SK-N-SH (cell line): ENCODE measurements around the gene BMP2K. TPM values are rescaled to one million over a fixed set of nuclear protein-coding genes. Genes with fewer than 3 reads are reported as not detected.

Source experiments
- CTCF ChIA-PET: fragments of 300-600, 350-600 bp; formaldehyde crosslinking; extraction: SDS; loops from one replicate; lab custom pipeline; 2021; lab: Yijun Ruan, JAX
- POLR2A ChIA-PET: fragments of 350-600 bp; sonication (Branson Sonifier 250); formaldehyde crosslinking; extraction: SDS; loops from one replicate; lab custom pipeline; 2020; ENCODE audit warnings: antibody characterized with exemption, inconsistent platforms; lab: Yijun Ruan, JAX
- DNase-seq: peaks from one replicate; pipeline ENCODE4 v3.0.0; 2012
- H2AFZ ChIP-seq: fragments of 200-600 bp; sonication (generic); 2 replicates; pipeline ENCODE4 v1.8.1; 2016; ENCODE audit warnings: antibody characterized with exemption, mild to moderate bottlenecking, low read depth
- H3F3A ChIP-seq: fragments of 200-600 bp; sonication (generic); replicated peaks from 2 replicates; pipeline ENCODE3; 2016; ENCODE audit warnings: antibody characterized with exemption, mild to moderate bottlenecking; ENCODE audit not compliant: insufficient read depth
- H3K27ac ChIP-seq, 2 experiments: fragments of 200-500 bp in 1 of 2; fragments of 200-600 bp in 1 of 2; sonication (Bioruptor generic) in 1 of 2; sonication (generic), shearing (Covaris generic) in 1 of 2; 2 replicates each; pipeline versions ENCODE4 v1.5.1 to v1.6.1; 2014 to 2016; ENCODE audit warnings: low read depth in 2 of 2, inconsistent platforms in 1 of 2, low read length in 1 of 2, mild to moderate bottlenecking in 1 of 2, mixed read lengths in 1 of 2
- H3K27me3 ChIP-seq: fragments of 200-600 bp; sonication (generic), shearing (Covaris generic); 2 replicates; pipeline ENCODE4 v1.6.1; 2016; ENCODE audit warnings: mixed run types; ENCODE audit not compliant: insufficient read depth
- H3K36me3 ChIP-seq, 2 experiments: fragments of 200-500 bp in 1 of 2; fragments of 200-600 bp in 1 of 2; sonication (Bioruptor generic) in 1 of 2; sonication (generic) in 1 of 2; replicated peaks in 1 of 2; 2 replicates each; pipeline versions ENCODE3 to v1.5.1; 2014 to 2016; ENCODE audit warnings: low read length in 1 of 2, mild to moderate bottlenecking in 1 of 2; ENCODE audit not compliant: insufficient read depth in 2 of 2, control insufficient read depth in 1 of 2
- H3K4me1 ChIP-seq, 2 experiments: fragments of 200-500 bp in 1 of 2; fragments of 200-600 bp in 1 of 2; sonication (Bioruptor generic) in 1 of 2; sonication (generic), shearing (Covaris generic) in 1 of 2; 2 replicates each; pipeline versions ENCODE4 v1.5.1 to v1.6.1; 2014 to 2016; ENCODE audit warnings: low read depth in 1 of 2, low read length in 1 of 2, mixed run types in 1 of 2; ENCODE audit not compliant: insufficient read depth in 2 of 2, control insufficient read depth in 1 of 2
- H3K4me2 ChIP-seq: fragments of 200-600 bp; sonication (generic), shearing (Covaris generic); 2 replicates; pipeline ENCODE4 v1.6.1; 2017; ENCODE audit warnings: mixed run types
- H3K4me3 ChIP-seq, 2 experiments: fragments of 200-500 bp in 1 of 2; fragments of 200-600 bp in 1 of 2; sonication (Bioruptor generic) in 1 of 2; sonication (generic), shearing (Covaris generic) in 1 of 2; 2 replicates each; pipeline versions ENCODE4 v1.5.1 to v1.8.1; 2014 to 2016; ENCODE audit warnings: low read depth in 2 of 2, inconsistent platforms in 1 of 2, low read length in 1 of 2, mild to moderate bottlenecking in 1 of 2, mixed read lengths in 1 of 2, moderate library complexity in 1 of 2
- H3K79me2 ChIP-seq: fragments of 200-600 bp; sonication (generic); 2 replicates; pipeline ENCODE4 v1.8.1; 2017; ENCODE audit warnings: mild to moderate bottlenecking; ENCODE audit not compliant: insufficient read depth
- H3K9ac ChIP-seq: fragments of 200-600 bp; sonication (generic); 2 replicates; pipeline ENCODE4 v1.6.1; 2017; ENCODE audit warnings: mixed run types
- H3K9me2 ChIP-seq: fragments of 200-600 bp; sonication (generic); 2 replicates; pipeline ENCODE4 v1.6.1; 2017; ENCODE audit warnings: mixed run types
- H3K9me3 ChIP-seq: fragments of 200-600 bp; sonication (generic); 2 replicates; pipeline ENCODE4 v1.6.1; 2017; ENCODE audit warnings: mixed run types, mild to moderate bottlenecking, moderate library complexity
- H4K20me1 ChIP-seq: fragments of 200-600 bp; sonication (generic); 2 replicates; pipeline ENCODE4 v1.6.1; 2017; ENCODE audit warnings: mild to moderate bottlenecking, mixed run types; ENCODE audit not compliant: insufficient read depth
- EZH2phosphoT487 ChIP-seq: fragments of 200-600 bp; sonication (generic); IDR thresholded peaks from 2 replicates; pipeline ENCODE4 v1.6.1; 2017; ENCODE audit warnings: low read depth, mixed run types, mild to moderate bottlenecking, antibody characterized with exemption, moderate library complexity, borderline replicate concordance
- FOSL2 ChIP-seq: IDR thresholded peaks from 2 replicates; pipeline ENCODE4 v1.4.0; 2012; ENCODE audit warnings: low read depth, mild to moderate bottlenecking, moderate library complexity, borderline replicate concordance
- FOXJ3 ChIP-seq: sonication (generic); formaldehyde crosslinking; IDR thresholded peaks from 2 replicates; pipeline ENCODE4 v1.5.1; 2020; ENCODE audit warnings: mild to moderate bottlenecking, missing genetic modification reagents
- FOXM1 ChIP-seq: IDR thresholded peaks from 2 replicates; pipeline ENCODE4 v1.4.0; 2012; ENCODE audit warnings: low read depth, mild to moderate bottlenecking
- GATA2 ChIP-seq: sonication (generic); formaldehyde crosslinking; IDR thresholded peaks from 2 replicates; pipeline ENCODE4 v1.5.0; 2020; ENCODE audit warnings: mild to moderate bottlenecking, missing genetic modification reagents
- IRF3 ChIP-seq: fragments of 150-350 bp; IDR thresholded peaks from 2 replicates; pipeline ENCODE4 v1.6.1; 2016; ENCODE audit warnings: mild to moderate bottlenecking, low read depth, low read length
- JUND ChIP-seq: IDR thresholded peaks from 2 replicates; pipeline ENCODE4 v1.4.0; 2012
- MAX ChIP-seq: IDR thresholded peaks from 2 replicates; pipeline ENCODE4 v1.4.0; 2012; ENCODE audit warnings: low read depth
- MXI1 ChIP-seq: IDR thresholded peaks from 2 replicates; pipeline ENCODE4 v1.6.1; 2012; ENCODE audit warnings: mild to moderate bottlenecking, low read depth, low read length, improper control_type of control experiment
- NFIC ChIP-seq: IDR thresholded peaks from 2 replicates; pipeline ENCODE4 v1.4.0; 2012; ENCODE audit warnings: borderline replicate concordance
- PBX3 ChIP-seq: IDR thresholded peaks from 2 replicates; pipeline ENCODE4; 2012
- POLR2AphosphoS5 ChIP-seq: IDR thresholded peaks from 2 replicates; pipeline ENCODE4 v1.6.1; 2012; ENCODE audit warnings: low read depth, low read length
- RAD21 ChIP-seq: IDR thresholded peaks from 2 replicates; pipeline ENCODE4 v1.6.1; 2012; ENCODE audit warnings: mild to moderate bottlenecking, low read length
- RCOR1 ChIP-seq: fragments of 150-350 bp; IDR thresholded peaks from 2 replicates; pipeline ENCODE4 v1.6.1; 2017; ENCODE audit warnings: antibody characterized with exemption, low read length
- RFX5 ChIP-seq: IDR thresholded peaks from 2 replicates; pipeline ENCODE4 v1.6.1; 2012; ENCODE audit warnings: mild to moderate bottlenecking, improper control_type of control experiment, low read length
- RXRA ChIP-seq: IDR thresholded peaks from 2 replicates; pipeline ENCODE4 v1.4.0; 2012; ENCODE audit warnings: low read depth, mild to moderate bottlenecking, borderline replicate concordance
- SIN3A ChIP-seq: IDR thresholded peaks from 2 replicates; pipeline ENCODE4 v1.6.1; 2012; ENCODE audit warnings: low read depth, mild to moderate bottlenecking, low read length, moderate library complexity, borderline replicate concordance
- SMC3 ChIP-seq: IDR thresholded peaks from 2 replicates; pipeline ENCODE4 v1.6.1; 2012; ENCODE audit warnings: low read depth, low read length, improper control_type of control experiment
- TAF1 ChIP-seq: IDR thresholded peaks from 2 replicates; pipeline ENCODE4 v1.6.1; 2012; ENCODE audit warnings: low read depth, mild to moderate bottlenecking, low read length, moderate library complexity, borderline replicate concordance
- TCF12 ChIP-seq: IDR thresholded peaks from 2 replicates; pipeline ENCODE4 v1.4.0; 2012
- WGBS: methylation state at CpG from one replicate; pipeline ENCODE4 v1.1.6; 2017; ENCODE audit warnings: low lambda C conversion rate; 5-methylcytosine and 5-hydroxymethylcytosine counted together
- polyA plus RNA-seq, 3 experiments: library from polyadenylated mRNA; depleted of rRNA; stranded (reverse); fragments of >200 nt; gene quantifications; 2 replicates each; pipeline ENCODE4 v1.2.3, GENCODE V29; 2012

BMP2K gene
- polyA plus RNA-seq, 1 of the 3 experiments (the other 2 are of a cell fraction), result 7.2 TPM

- no peak for TF ChIP-seq GATA2
Measured at GRCh38 chr4:78910612-78911011, 134.5 kb downstream of the BMP2K start (continued).

GRCh38 chr4:78922207-78922606, 146.1 kb downstream of the BMP2K start:
- Histone ChIP-seq H3K4me1 (no peaks in the 10 kb centered on the region), H3K27ac (no peak overlapping the region), H3K4me2 (no peak overlapping the region), H3K79me2 (no peaks in the 10 kb centered on the region), H4K20me1 (no peaks in the 10 kb centered on the region), H3K36me3 (peaks cover 48 to 66% of the 10 kb centered on the region in 2 experiments), H3K9ac (no peak overlapping the region), H3K4me3 (no peak overlapping the region), H3K9me3 (no peaks in the 10 kb centered on the region), H2AFZ (no peak overlapping the region), H3K9me2 (no peaks in the 10 kb centered on the region), H3K27me3 (no peaks in the 10 kb centered on the region), H3F3A (no peaks in the 10 kb centered on the region)
- CTCF ChIA-PET, result no interaction called here
- POLR2A ChIA-PET, result no interaction called here
- WGBS, result 95% methylated on average over 4 of the region's 4 CpGs
- TF ChIP-seq SMC3, result no peak
- no peak for TF ChIP-seq GATA2
- no peak for TF ChIP-seq POLR2AphosphoS5
- no peak for TF ChIP-seq RCOR1
- no peak for TF ChIP-seq FOXJ3
- no peak for TF ChIP-seq RFX5
- no peak for TF ChIP-seq NFIC
- TF ChIP-seq PBX3, result no peak
- TF ChIP-seq FOXM1, result no peak
- no peak for TF ChIP-seq IRF3
- no peak for TF ChIP-seq MXI1
- no peak for TF ChIP-seq RXRA
- TF ChIP-seq SIN3A, result no peak
- TF ChIP-seq TAF1, result no peak
- TF ChIP-seq EZH2phosphoT487, result no peak
- TF ChIP-seq RAD21, result no peak
- no peak for TF ChIP-seq JUND
- no peak for TF ChIP-seq MAX
- no peak for TF ChIP-seq TCF12
- TF ChIP-seq FOSL2, result no peak
- no peak for DNase-seq
